GM21515 (cell line): ENCODE data around the gene MCM8.

ENCODE experiments used
- ATAC-seq: cut with Tn5 transposase; IDR thresholded peaks from one replicate; pipeline ENCODE4 v1.9.1; 2021; ENCODE audit not compliant: unreplicated experiment

MCM8 gene

DNA sequence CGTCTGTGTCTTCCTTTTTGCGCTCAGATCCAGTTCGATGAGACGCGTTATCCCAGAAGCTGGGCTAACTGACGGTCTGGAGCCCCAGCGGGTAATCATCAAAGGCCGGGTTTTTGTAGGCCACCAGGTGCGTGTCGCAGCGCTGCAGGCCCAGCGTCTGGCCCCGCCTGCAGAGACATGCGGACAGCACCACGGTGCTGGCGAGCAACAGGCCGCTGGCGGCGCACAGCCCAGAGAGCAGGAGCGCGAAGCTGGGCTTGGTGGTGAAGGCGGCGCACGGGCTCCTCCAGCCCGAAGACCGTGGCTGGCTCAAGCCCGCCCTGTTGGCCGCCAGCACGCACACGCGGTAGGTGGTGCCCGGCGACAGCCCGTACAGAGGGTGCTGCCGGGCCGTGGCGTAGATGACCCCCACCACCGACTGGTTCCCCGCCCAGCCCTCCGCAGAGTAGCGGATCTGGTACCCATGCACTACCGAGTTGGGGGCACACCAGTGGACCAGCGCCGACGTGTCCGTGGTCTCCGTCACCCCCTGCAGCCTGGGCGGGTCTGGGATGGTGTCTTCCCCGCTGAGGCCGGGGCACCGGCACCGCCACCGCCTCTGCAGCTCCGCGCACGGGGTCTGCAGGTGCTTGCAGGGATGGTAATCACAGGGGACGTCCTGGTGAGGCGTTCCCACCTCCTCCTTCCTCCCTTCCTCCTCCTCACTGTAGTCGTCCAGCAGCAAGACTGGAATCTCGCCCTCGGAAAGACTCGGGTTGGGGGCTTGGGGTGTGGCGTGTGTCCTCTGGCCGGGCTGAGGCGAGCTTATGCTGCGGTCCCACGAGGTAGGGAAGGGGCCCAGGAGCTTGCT, 90.7 kb downstream of the MCM8 start:
- no peak for ATAC-seq

DNA sequence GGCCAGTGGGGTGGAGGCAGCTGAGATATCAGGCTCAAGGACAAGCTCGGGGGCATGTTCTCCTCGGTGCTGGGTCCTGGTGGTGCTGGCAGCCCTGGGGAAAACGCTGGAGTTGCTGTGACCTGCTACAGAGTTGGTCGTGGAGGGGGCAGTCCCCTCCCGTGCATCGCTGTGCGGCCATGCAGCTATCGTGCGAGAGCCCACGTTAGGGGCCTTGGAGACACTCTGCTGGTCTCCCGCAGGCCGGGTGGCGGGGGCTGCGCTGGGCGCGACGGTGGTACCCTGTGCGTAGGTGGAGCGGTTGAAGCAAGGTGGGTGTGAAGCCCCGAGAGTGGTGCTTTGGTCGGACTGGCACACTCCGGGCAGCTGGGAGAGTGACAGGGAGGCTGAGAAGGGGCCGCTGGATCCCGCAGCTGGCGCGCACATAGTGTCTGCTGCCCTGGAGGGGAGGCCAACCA, 91.4 kb downstream of the MCM8 start:
- ATAC-seq, result no peak

DNA sequence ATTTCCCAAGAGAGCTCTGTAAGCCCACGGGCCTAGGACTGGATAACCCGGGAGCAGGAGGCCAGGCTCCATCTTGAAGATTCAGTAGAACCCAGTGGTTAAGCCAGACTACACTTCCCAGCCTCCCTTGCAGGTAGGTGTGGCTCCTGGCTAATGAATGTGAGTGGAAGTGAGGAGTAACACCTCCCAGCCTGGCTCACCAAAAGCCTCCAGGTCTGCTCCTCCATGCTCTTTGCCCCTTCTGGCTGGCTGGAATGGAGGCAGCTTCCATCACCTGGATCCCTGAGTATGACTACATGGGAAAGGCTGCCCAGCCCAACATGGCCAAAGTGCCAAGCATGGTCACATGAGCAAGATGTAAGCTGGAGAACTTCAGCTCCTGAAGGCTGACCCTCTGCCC, 93.7 kb downstream of the MCM8 start:
- no peak for ATAC-seq

DNA sequence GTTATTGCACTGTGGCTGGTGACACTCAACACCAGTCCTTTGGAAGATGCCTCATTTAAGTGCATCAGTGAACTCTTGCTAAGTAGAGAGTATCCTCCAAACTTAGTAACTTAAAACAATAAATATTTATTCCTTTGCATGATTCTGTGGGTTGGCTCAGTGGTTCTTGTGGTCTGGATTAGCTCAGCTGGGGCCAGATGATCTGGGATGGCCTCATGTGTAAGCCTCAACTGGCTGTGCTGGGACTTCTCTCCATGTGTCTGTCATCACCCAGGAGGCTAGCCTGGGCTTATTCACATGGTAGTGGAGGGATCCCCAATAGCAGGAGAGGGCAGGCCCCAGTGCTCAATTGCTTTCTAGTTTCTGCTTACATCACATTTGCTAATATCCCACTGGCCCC, 95.1 kb downstream of the MCM8 start:
- no peak for ATAC-seq

DNA sequence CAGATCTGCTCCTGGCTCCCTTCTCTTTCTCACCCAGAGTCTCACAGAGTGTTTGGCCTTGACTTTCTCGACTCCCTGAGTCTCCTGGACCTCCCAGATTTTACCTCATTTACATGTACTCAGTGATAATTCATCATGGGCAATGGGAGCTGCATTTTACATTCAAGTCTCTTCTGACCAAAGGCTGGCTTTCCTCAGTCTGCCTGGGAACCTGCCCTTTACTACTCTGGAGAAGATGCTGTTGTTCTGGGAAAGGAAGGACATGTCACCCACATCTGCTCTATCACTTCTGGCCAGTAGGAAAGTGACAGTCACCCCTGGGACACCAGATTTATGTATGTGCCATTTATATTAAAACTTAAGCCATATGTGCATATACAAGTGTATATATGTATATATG, 96.0 kb downstream of the MCM8 start:
- ATAC-seq, result no peak

DNA sequence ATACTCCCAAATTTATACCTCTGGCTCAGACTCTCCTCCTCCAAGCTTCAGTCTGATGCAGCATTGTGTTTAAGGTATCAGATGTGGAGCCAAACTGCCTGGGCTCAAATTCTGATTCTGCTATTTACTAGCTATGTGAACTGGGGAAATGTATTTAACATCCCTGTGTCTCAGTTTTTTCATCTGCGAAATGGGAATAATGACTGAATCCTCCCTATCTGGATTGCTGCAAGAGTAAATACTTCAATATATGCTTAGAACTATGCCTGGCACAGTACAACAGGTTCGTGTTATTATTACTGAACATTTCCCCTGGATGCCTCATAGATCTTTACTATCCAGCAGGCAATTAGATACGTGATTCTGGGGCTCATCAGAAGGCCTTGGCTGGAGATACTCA, 97.9 kb downstream of the MCM8 start:
- no peak for ATAC-seq
